ENCODE data around the gene ISY1.

- no peak for TF ChIP-seq SP1 (IDR thresholded peaks at IDR 0.05)
- no peak for TF ChIP-seq BHLHE40 (IDR thresholded peaks at IDR 0.05; ENCODE audit: borderline replicate concordance)
- TF ChIP-seq L3MBTL2 (conservative IDR thresholded peaks at IDR 0.05) = no peak
- no peak for TF ChIP-seq ZNF384 (IDR thresholded peaks at IDR 0.05)
- no peak for TF ChIP-seq FOXK2 (IDR thresholded peaks at IDR 0.05)
- TF ChIP-seq LEF1 (IDR thresholded peaks at IDR 0.05; ENCODE audit: borderline replicate concordance) = no peak
- TF ChIP-seq NFRKB (IDR thresholded peaks at IDR 0.05) = no peak
Observed at GRCh38 chr3:129081503-129081902, 79.4 kb downstream of the ISY1 start.
